HL-60 (cell line): ENCODE measurements around the gene DNAJC15.

Experiments used
- DNase-seq, 2 experiments: peaks; one replicate each; pipeline ENCODE4 v3.0.0-alpha.2; 2010 to 2020; ENCODE audit warnings: low read depth in 1 of 2, low spot score in 1 of 2
- H3K27ac ChIP-seq: fragments of 250-450 bp; sonication (Bioruptor Pico); replicated peaks from 2 replicates; pipeline ENCODE4 v1.5.1; 2020; ENCODE audit warnings: mild to moderate bottlenecking, moderate library complexity
- H3K27me3 ChIP-seq: fragments of 250-450 bp; sonication (Bioruptor Pico); 2 replicates; pipeline ENCODE4 v1.5.1; 2021; ENCODE audit warnings: mild to moderate bottlenecking, moderate library complexity; ENCODE audit not compliant: insufficient read depth, poor library complexity, severe bottlenecking
- H3K4me3 ChIP-seq: replicated peaks from 2 replicates; pipeline ENCODE4 v1.5.1; 2011; ENCODE audit warnings: mild to moderate bottlenecking, control low read depth, low read length; ENCODE audit not compliant: insufficient read depth
- CTCF ChIP-seq: IDR thresholded peaks from one replicate; pipeline ENCODE4 v1.5.1; 2011; ENCODE audit warnings: low read length, control low read depth, inconsistent platforms; ENCODE audit not compliant: insufficient read depth
- GABPA ChIP-seq: IDR thresholded peaks from 2 replicates; pipeline ENCODE4 v1.6.1; 2012; ENCODE audit warnings: low read depth
- POLR2AphosphoS5 ChIP-seq: IDR thresholded peaks from 2 replicates; pipeline ENCODE4 v1.6.1; 2012; ENCODE audit warnings: low read depth
- REST ChIP-seq: IDR thresholded peaks from 2 replicates; pipeline ENCODE4 v1.6.1; 2012; ENCODE audit warnings: low read depth; ENCODE audit not compliant: insufficient replicate concordance
- SPI1 ChIP-seq: IDR thresholded peaks from 2 replicates; pipeline ENCODE4 v1.6.1; 2012; ENCODE audit warnings: low read depth, mild to moderate bottlenecking, borderline replicate concordance

The DNAJC15 gene

GRCh38 chr13:43019811-43020210, 3.6 kb upstream of the DNAJC15 start:
- H3K27me3 ChIP-seq = no peaks in the 10 kb centered on the region
- H3K4me3 ChIP-seq = no peak overlapping the region
- H3K27ac ChIP-seq = no peak overlapping the region
- TF ChIP-seq CTCF = no peak
- TF ChIP-seq REST = no peak
- no peak for TF ChIP-seq SPI1
- TF ChIP-seq POLR2AphosphoS5 = no peak
- TF ChIP-seq GABPA = no peak
- no peak for DNase-seq

GRCh38 chr13:43020794-43021193, 2.6 kb upstream of the DNAJC15 start:
- no peak overlapping the region for H3K27ac ChIP-seq

More at GRCh38 chr13:43020794-43021193, 2.6 kb upstream of the DNAJC15 start:
- no peak for DNase-seq
- H3K4me3 ChIP-seq = no peak overlapping the region
- no peaks in the 10 kb centered on the region for H3K27me3 ChIP-seq
- TF ChIP-seq REST (no peak), SPI1 (no peak), POLR2AphosphoS5 (no peak), CTCF (no peak), GABPA (no peak)
